HepG2 (cell line): ENCODE measurements around the gene PRKAR1A. TPM values are rescaled to one million over a fixed set of nuclear protein-coding genes. Genes with fewer than 3 reads are reported as not detected.

Source experiments
- ATAC-seq: fragments of 200-7000 bp; cut with Tn5 transposase; 3 replicates; pipeline ENCODE4 v1.9.1; 2020; ENCODE audit warnings: mild to moderate bottlenecking, moderate library complexity
- BruUV-seq: library from RNA; stranded (reverse); fragments of 400-500 nt; replicated peaks from 2 replicates; lab custom pipeline; 2021; lab: Mats Ljungman, UMichigan
- CTCF ChIA-PET: fragments of 300-600 bp; formaldehyde crosslinking; extraction: SDS; loops from one replicate; lab custom pipeline; 2021; ENCODE audit warnings: low total read pairs, inconsistent platforms, low intra/inter-chr PET ratio; lab: Yijun Ruan, JAX
- POLR2A ChIA-PET: fragments of 350-600 bp; sonication (Branson Sonifier 250); formaldehyde crosslinking; loops from one replicate; lab custom pipeline; 2020; ENCODE audit warnings: antibody characterized with exemption, inconsistent platforms; lab: Yijun Ruan, JAX
- DNase-seq: peaks from one replicate; pipeline ENCODE4 v3.0.0-alpha.2; 2015; ENCODE audit warnings: low spot score
- FAIRE-seq: peaks from 3 replicates; lab custom pipeline; 2011; peaks lifted over from hg19 to GRCh38; lab: Jason Lieb, UNC
- H2AFZ ChIP-seq: one replicate; pipeline ENCODE4 v1.6.1; 2011; ENCODE audit warnings: low read length, inconsistent platforms
- H3K27ac ChIP-seq: fragments of 300-600 bp; 3 replicates; pipeline ENCODE4 v1.8.0; 2011; ENCODE audit warnings: mixed run types, mild to moderate bottlenecking, mixed read lengths, low read length, inconsistent platforms; ENCODE audit not compliant: insufficient read depth; ENCODE audit errors: extremely low read length
- H3K27me3 ChIP-seq, 2 experiments: fragments of 200-600 bp in 1 of 2; 2 replicates in 1 of 2; 3 replicates in 1 of 2; pipeline versions ENCODE4 v1.6.0 to v1.8.0; 2011; ENCODE audit warnings: low read length in 2 of 2, mild to moderate bottlenecking in 2 of 2, moderate library complexity in 2 of 2, inconsistent platforms in 1 of 2; ENCODE audit not compliant: insufficient read depth in 2 of 2, control insufficient read depth in 1 of 2
- H3K36me3 ChIP-seq, 2 experiments: fragments of 200-600 bp in 1 of 2; replicated peaks in 1 of 2; 2 replicates in 1 of 2; 3 replicates in 1 of 2; pipeline versions ENCODE4 v1.5.1 to v1.8.0; 2011; ENCODE audit warnings: low read length in 2 of 2, inconsistent platforms in 1 of 2; ENCODE audit not compliant: insufficient read depth in 2 of 2, control insufficient read depth in 1 of 2
- H3K4me1 ChIP-seq: 2 replicates; pipeline ENCODE4 v1.5.1; 2012; ENCODE audit warnings: low read length, inconsistent platforms; ENCODE audit not compliant: insufficient read depth
- H3K4me2 ChIP-seq: 2 replicates; pipeline ENCODE4 v1.6.0; 2011; ENCODE audit warnings: low read depth, low read length, inconsistent platforms
- H3K4me3 ChIP-seq, 3 experiments: fragments of 200-600 bp in 1 of 3; sonication (generic), shearing (Covaris generic) in 1 of 3; replicated peaks in 1 of 3; 2 replicates each; pipeline ENCODE4 v1.5.1; 2011 to 2016; ENCODE audit warnings: low read length in 3 of 3, inconsistent platforms in 2 of 3, low read depth in 2 of 3, mild to moderate bottlenecking in 2 of 3, control low read depth in 1 of 3, mixed read lengths in 1 of 3; ENCODE audit not compliant: insufficient read depth in 1 of 3
- H3K79me2 ChIP-seq: one replicate; pipeline ENCODE4 v1.6.1; 2011; ENCODE audit warnings: low read length, inconsistent platforms; ENCODE audit not compliant: insufficient read depth
- H3K9ac ChIP-seq: 2 replicates; pipeline ENCODE4 v1.6.0; 2011; ENCODE audit warnings: mild to moderate bottlenecking, low read depth, low read length, inconsistent platforms; ENCODE audit not compliant: insufficient read depth
- H3K9me3 ChIP-seq: 2 replicates; pipeline ENCODE4 v1.5.1; 2012; ENCODE audit warnings: mild to moderate bottlenecking, low read length
- H4K20me1 ChIP-seq: 2 replicates; pipeline ENCODE4 v1.6.0; 2011; ENCODE audit warnings: inconsistent platforms, mild to moderate bottlenecking, low read length, moderate library complexity; ENCODE audit not compliant: insufficient read depth
- CBX2 ChIP-seq, 2 experiments: fragments of 200-600 bp in 1 of 2; sonication (generic); formaldehyde crosslinking in 1 of 2; IDR thresholded peaks; 2 replicates each; pipeline versions ENCODE4 v1.7.0 to v1.8.1; 2018 to 2022; ENCODE audit warnings: low read depth in 2 of 2, low read length in 1 of 2, mild to moderate bottlenecking in 1 of 2, missing genetic modification reagents in 1 of 2
- CREM ChIP-seq, 2 experiments: sonication (generic) in 1 of 2; formaldehyde crosslinking in 1 of 2; IDR thresholded peaks; 2 replicates each; pipeline versions ENCODE4 v1.4.0 to v1.6.1; 2016 to 2020; ENCODE audit warnings: antibody characterized with exemption in 1 of 2, mild to moderate bottlenecking in 1 of 2, missing genetic modification reagents in 1 of 2
- EP300 ChIP-seq, 3 experiments: sonication (generic) in 1 of 3; formaldehyde crosslinking in 1 of 3; IDR thresholded peaks; 2 replicates each; pipeline versions ENCODE4 v1.5.1 to v1.6.1; 2011 to 2020; ENCODE audit warnings: low read depth in 2 of 3, low read length in 2 of 3, borderline replicate concordance in 1 of 3, improper control_type of control experiment in 1 of 3, mild to moderate bottlenecking in 1 of 3, missing genetic modification reagents in 1 of 3, moderate library complexity in 1 of 3
- ETV5 ChIP-seq: IDR thresholded peaks from 2 replicates; pipeline ENCODE4 v1.6.1; 2018; ENCODE audit warnings: missing biosample characterization, missing genetic modification reagents, inconsistent platforms, borderline replicate concordance
- HNF4A ChIP-seq: sonication (generic); formaldehyde crosslinking; IDR thresholded peaks from 2 replicates; pipeline ENCODE4 v1.4.0; 2020; ENCODE audit warnings: missing genetic modification reagents
- PAXIP1 ChIP-seq: sonication (generic); formaldehyde crosslinking; conservative IDR thresholded peaks from 2 replicates; pipeline ENCODE4 v1.4.0; 2020; ENCODE audit warnings: mild to moderate bottlenecking, missing genetic modification reagents, moderate library complexity
- RBM22 ChIP-seq: fragments of 200-400 bp; formaldehyde crosslinking; optimal IDR thresholded peaks from 2 replicates; pipeline ENCODE3; 2017; ENCODE audit warnings: mild to moderate bottlenecking, low read length, moderate library complexity
- SOX13 ChIP-seq, 3 experiments: fragments of 450-650 bp in 1 of 3; sonication (generic) in 1 of 3; formaldehyde crosslinking in 1 of 3; IDR thresholded peaks in 2 of 3; conservative IDR thresholded peaks in 1 of 3; 2 replicates each; pipeline versions ENCODE4 v1.5.0 to v1.6.1; 2016 to 2020; ENCODE audit warnings: antibody characterized with exemption in 1 of 3, mild to moderate bottlenecking in 1 of 3, missing compliant biosample characterization in 1 of 3, missing genetic modification reagents in 1 of 3, moderate library complexity in 1 of 3
- ZFP37 ChIP-seq: sonication (generic); formaldehyde crosslinking; IDR thresholded peaks from 2 replicates; pipeline ENCODE4 v1.4.0; 2020; ENCODE audit warnings: missing genetic modification reagents, borderline replicate concordance
- ZFY ChIP-seq: sonication (generic); formaldehyde crosslinking; IDR thresholded peaks from 2 replicates; pipeline ENCODE4 v1.4.0; 2020; ENCODE audit warnings: missing genetic modification reagents
- ZNF251 ChIP-seq: sonication (generic); formaldehyde crosslinking; IDR thresholded peaks from 2 replicates; pipeline ENCODE4 v1.9.0; 2021; ENCODE audit warnings: mild to moderate bottlenecking, missing genetic modification reagents
- ZNF543 ChIP-seq: sonication (generic); formaldehyde crosslinking; IDR thresholded peaks from 2 replicates; pipeline ENCODE4 v1.4.0; 2020; ENCODE audit warnings: mild to moderate bottlenecking, missing genetic modification reagents
- ZNF644 ChIP-seq: IDR thresholded peaks from 2 replicates; pipeline ENCODE4 v1.6.1; 2016; ENCODE audit warnings: low read depth
- WGBS: methylation state at CpG from one replicate; pipeline ENCODE4 v1.1.6; 2017; ENCODE audit warnings: low lambda C conversion rate; 5-methylcytosine and 5-hydroxymethylcytosine counted together
- in situ Hi-C: cut with HindIII; loops from 2 replicates; pipeline ENCODE4 v1.10.0; 2017; ENCODE audit warnings: low pct_unique_long_range_greater_than_20kb; ENCODE audit not compliant: extremely low pct_ligation_motif_present
- intact Hi-C: fragments of 100-400 bp; cut with micrococcal nuclease; formaldehyde crosslinking; loops from one replicate; pipeline ENCODE4 v1.10.0; 2022; ENCODE audit not compliant: unreplicated experiment
- polyA plus RNA-seq, 8 experiments: library from polyadenylated mRNA; depleted of rRNA in 3 of 8; stranded (reverse) in 7 of 8; unstranded in 1 of 8; fragments of >200 nt; fragmentation: Illumina TruSeq in 4 of 8; extraction: Trizol in 4 of 8; gene quantifications; 2 replicates each; pipeline versions ENCODE4 v1.2.1 to v1.2.3, GENCODE V29; 2011 to 2016; ENCODE audit warnings: low read depth in 4 of 8, missing spikeins in 1 of 8, mixed read lengths in 1 of 8; ENCODE audit not compliant: insufficient read depth in 1 of 8
- total RNA-seq, 5 experiments: library from RNA; depleted of rRNA; stranded (reverse); fragments of >200 nt; fragmentation: Illumina TruSeq; extraction: Trizol; gene quantifications; 2 replicates each; pipeline ENCODE4 v1.2.3, GENCODE V29; 2016; ENCODE audit warnings: low read depth in 1 of 5

The PRKAR1A gene
- total and polyA plus RNA-seq, 2 of the 13 experiments (the other 11 are each of a cell fraction or from before 2014, with no cell fraction given): 265 to 266 TPM

- no peaks in the 10 kb centered on the region for H4K20me1 ChIP-seq
- DNase-seq (no peak), FAIRE-seq (no peak), ATAC-seq (no peak)
- TF ChIP-seq ZNF543 (CRISPR knock-in tag) (peak; percentile 99), RBM22 (no peak)
- H3K4me1 ChIP-seq: peaks cover 48% of the 10 kb centered on the region
- peaks cover 3% of the 10 kb centered on the region for H3K79me2 ChIP-seq
- H3K27me3 ChIP-seq: no peaks in the 10 kb centered on the region
- H3K9me3 ChIP-seq: no peaks in the 10 kb centered on the region
- ChIA-PET CTCF (no interaction called here), POLR2A (interaction anchor here (1.3 to 1.7 kb wide), 2 partner anchors 12 to 14 kb away, joined by 3 to 5 read pairs; no protein-coding TSS in a partner anchor)
- H3K4me3 ChIP-seq: no peak overlapping the region
- no peak overlapping the region for H3K27ac ChIP-seq
- WGBS: 98% methylated on average over 2 of the region's 2 CpGs
- no TSS peak for BruUV-seq
- in situ Hi-C loops: no loop called here
- H2AFZ ChIP-seq: no peak overlapping the region
- H3K36me3 ChIP-seq: no peaks in the 10 kb centered on the region
- no peak overlapping the region for H3K4me2 ChIP-seq
- intact Hi-C loops: no loop called here
- H3K9ac ChIP-seq: no peak overlapping the region
Observed at GRCh38 chr17:68594552-68594951, 82.3 kb downstream of the PRKAR1A start.

- Histone ChIP-seq H3K36me3 (no peaks in the 10 kb centered on the region), H3K79me2 (peaks cover 3% of the 10 kb centered on the region), H2AFZ (no peak overlapping the region), H3K4me2 (no peak overlapping the region), H3K9me3 (no peaks in the 10 kb centered on the region), H3K27me3 (no peaks in the 10 kb centered on the region), H3K9ac (no peak overlapping the region), H3K27ac (no peak overlapping the region), H3K4me3 (no peak overlapping the region), H4K20me1 (no peaks in the 10 kb centered on the region), H3K4me1 (peaks cover 50% of the 10 kb centered on the region)
- DNase-seq: no peak
- intact Hi-C loops (no loop called here), in situ Hi-C loops (loop anchor here (5.0 kb wide), 1 partner anchor 53 kb away; no protein-coding TSS in a partner anchor)
- ATAC-seq: no peak
- FAIRE-seq: no peak
- ChIA-PET CTCF (no interaction called here), POLR2A (interaction anchor here (0.8 to 2.1 kb wide), 4 partner anchors 11 to 18 kb away, joined by 3 to 10 read pairs (median 4); no protein-coding TSS in a partner anchor)
- 70% methylated on average over 5 of the region's 5 CpGs for WGBS
- no TSS peak for BruUV-seq
- peak; percentile 14; the same call in 1 of the 2 replicates for TF ChIP-seq CREM (IDR thresholded peaks at IDR 0.05)
- no peak for TF ChIP-seq CREM (CRISPR knock-in tag; IDR thresholded peaks at IDR 0.05)
- 0 out of 2 replicates have a peak, but pooled peaks have one; percentile 23 for TF ChIP-seq ZFY (CRISPR knock-in tag)
- 0 out of 4 replicates have a peak, but pooled peaks of 1 of the 2 experiments have one; percentile 32 for TF ChIP-seq EP300 (IDR thresholded peaks at IDR 0.05; ENCODE audit: low read depth in 2 of 2, low read length in 2 of 2)
- no peak; the same call in 1 of the 2 replicates for TF ChIP-seq EP300 (CRISPR knock-in tag; IDR thresholded peaks at IDR 0.05; ENCODE audit: borderline replicate concordance)
- no peak for TF ChIP-seq SOX13 (IDR thresholded peaks at IDR 0.05)
- 0 out of 4 replicates have a peak, but pooled peaks of 1 of the 2 experiments have one; percentile 13 for TF ChIP-seq SOX13 (CRISPR knock-in tag; conservative IDR thresholded peaks at IDR 0.05 in 1 of 2, IDR thresholded peaks at IDR 0.05 in 1 of 2)
- TF ChIP-seq ZNF251 (CRISPR knock-in tag): no peak
- TF ChIP-seq ETV5 (CRISPR knock-in tag): peak; percentile 73; the same call in 1 of the 2 replicates
- no peak for TF ChIP-seq ZFP37 (CRISPR knock-in tag)
- 0 out of 2 replicates have a peak, but pooled peaks have one; percentile 41 for TF ChIP-seq ZNF644
- peak; percentile 38 for TF ChIP-seq PAXIP1 (CRISPR knock-in tag)
- TF ChIP-seq CBX2 (IDR thresholded peaks at IDR 0.05; ENCODE audit: low read depth, low read length): no peak
- no peak for TF ChIP-seq CBX2 (CRISPR knock-in tag; IDR thresholded peaks at IDR 0.05; ENCODE audit: low read depth)
- TF ChIP-seq HNF4A: peak; percentile 59; the same call in 1 of the 2 replicates
Observed at GRCh38 chr17:68595496-68595895, 83.3 kb downstream of the PRKAR1A start.
